IPS DF 6.9 (cell line): ENCODE results near the gene ITPR1.

Experiments used
- DNase-seq: peaks from one replicate; pipeline ENCODE4 v3.0.0-alpha.2; 2013; ENCODE audit warnings: low read depth, low spot score
- H3K27ac ChIP-seq: one replicate; pipeline ENCODE4 v1.5.1; 2013; ENCODE audit warnings: low read length, control low read depth
- H3K27me3 ChIP-seq: 2 replicates; pipeline ENCODE4 v1.6.1; 2013; ENCODE audit warnings: mild to moderate bottlenecking, low read length; ENCODE audit not compliant: control insufficient read depth, insufficient read depth
- H3K36me3 ChIP-seq: 2 replicates; pipeline ENCODE4 v1.6.1; 2013; ENCODE audit warnings: low read length; ENCODE audit not compliant: control insufficient read depth, insufficient read depth
- H3K4me1 ChIP-seq: 2 replicates; pipeline ENCODE4 v1.6.1; 2013; ENCODE audit warnings: low read length; ENCODE audit not compliant: control insufficient read depth, insufficient read depth
- H3K4me3 ChIP-seq: 2 replicates; pipeline ENCODE4 v1.5.1; 2013; ENCODE audit warnings: mild to moderate bottlenecking, low read length
- H3K9me3 ChIP-seq: 2 replicates; pipeline ENCODE4 v1.6.1; 2013; ENCODE audit warnings: low read length, inconsistent platforms; ENCODE audit not compliant: control insufficient read depth, insufficient read depth
- WGBS: extraction: QIAGEN DNeasy Blood & Tissue Kit; methylation state at CpG from one replicate; pipeline ENCODE4 v1.1.7; 2013; ENCODE audit warnings: mixed read lengths, missing lambda C conversion rate; ENCODE audit not compliant: insufficient read length, insufficient coverage; 5-methylcytosine and 5-hydroxymethylcytosine counted together

Gene ITPR1

DNA sequence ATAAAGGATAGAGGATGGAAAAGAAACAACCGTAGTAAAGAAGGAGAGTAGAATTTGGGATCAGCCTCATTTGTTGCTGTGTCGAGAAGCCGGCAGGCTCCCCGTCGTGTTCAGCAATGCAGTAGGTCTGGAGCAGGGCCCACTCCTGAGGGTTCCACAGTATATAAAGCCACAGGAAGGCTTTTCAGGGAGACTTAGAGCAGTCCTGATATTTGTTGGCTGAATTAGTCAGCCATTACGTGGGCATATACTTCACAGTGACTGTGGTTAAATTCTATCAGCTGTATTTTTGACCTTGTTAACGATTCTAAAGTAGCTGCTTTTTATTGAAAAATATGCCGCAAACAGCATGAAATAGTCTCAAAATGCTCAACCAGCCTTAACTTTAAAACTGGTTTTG is 149.5 kb downstream of the ITPR1 start:
- no peaks in the 10 kb centered on the region; the same call in 1 of the 2 replicates for H3K36me3 ChIP-seq
- H3K27ac ChIP-seq: no peak overlapping the region
- H3K4me1 ChIP-seq: no peaks in the 10 kb centered on the region
- WGBS: no CpG with 5 or more reads among the region's 8 CpGs
- no peaks in the 10 kb centered on the region for H3K9me3 ChIP-seq
- H3K27me3 ChIP-seq: no peaks in the 10 kb centered on the region
- H3K4me3 ChIP-seq: no peak overlapping the region
- DNase-seq: no peak

DNA sequence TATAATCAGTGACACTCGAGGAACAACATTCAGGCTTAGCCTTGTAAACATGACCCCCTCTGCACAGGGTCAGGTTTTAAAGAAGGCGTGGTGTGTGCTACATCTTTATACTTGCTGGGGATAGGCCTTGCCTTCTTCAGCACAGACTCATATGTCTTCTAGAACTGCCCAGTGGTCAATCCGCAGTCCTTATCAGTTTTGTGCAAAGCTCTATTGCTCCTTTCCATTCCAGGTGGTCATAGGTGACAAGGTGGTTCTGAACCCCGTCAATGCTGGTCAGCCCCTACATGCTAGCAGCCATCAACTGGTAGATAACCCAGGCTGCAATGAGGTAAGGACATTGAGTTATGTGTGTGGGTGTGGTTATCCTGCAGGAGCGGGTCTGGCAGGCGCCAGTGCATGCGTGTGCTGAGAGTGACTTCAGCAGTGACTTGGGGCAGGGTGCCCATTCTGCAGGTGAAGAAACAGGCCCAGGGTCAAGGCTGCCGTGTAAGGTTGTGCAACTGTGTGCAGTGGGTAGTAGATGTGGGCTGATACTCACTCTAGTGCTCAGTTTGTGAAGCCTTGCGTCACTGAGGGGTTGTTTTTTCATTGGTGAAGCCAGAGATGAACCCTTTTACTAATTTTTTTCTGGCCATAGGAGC is 150.9 kb downstream of the ITPR1 start:
- no peak for DNase-seq
- Histone ChIP-seq H3K4me3 (no peak overlapping the region), H3K27ac (no peak overlapping the region), H3K36me3 (no peaks in the 10 kb centered on the region; the same call in 1 of the 2 replicates), H3K9me3 (no peaks in the 10 kb centered on the region), H3K4me1 (no peaks in the 10 kb centered on the region), H3K27me3 (no peaks in the 10 kb centered on the region)
- WGBS: no CpG with 5 or more reads among the region's 9 CpGs

DNA sequence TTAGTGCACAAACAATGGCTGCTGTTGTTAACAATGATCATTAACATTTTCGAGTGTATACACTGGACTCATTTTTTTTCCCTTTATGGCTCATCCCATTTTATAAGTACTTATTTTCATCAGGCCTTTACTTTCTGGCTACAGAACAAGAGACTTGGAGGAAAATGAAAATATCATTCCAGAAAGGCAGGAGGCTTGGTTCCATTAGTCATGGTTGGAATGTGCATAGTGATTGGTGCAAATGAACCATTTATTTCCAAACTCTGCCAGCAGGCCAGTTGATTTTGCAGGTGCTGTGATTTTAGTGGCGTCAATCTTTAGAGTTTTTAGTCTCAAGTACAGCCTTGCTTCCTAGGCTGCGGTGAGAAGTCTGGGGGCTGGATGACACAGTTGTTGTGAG is 151.8 kb downstream of the ITPR1 start:
- no peak overlapping the region for H3K27ac ChIP-seq
- H3K27me3 ChIP-seq: no peaks in the 10 kb centered on the region
- DNase-seq: no peak
- H3K4me3 ChIP-seq: no peak overlapping the region
- no peaks in the 10 kb centered on the region; the same call in 1 of the 2 replicates for H3K36me3 ChIP-seq
- no peaks in the 10 kb centered on the region for H3K4me1 ChIP-seq
- H3K9me3 ChIP-seq: no peaks in the 10 kb centered on the region
- WGBS: no CpG with 5 or more reads among the region's 3 CpGs

DNA sequence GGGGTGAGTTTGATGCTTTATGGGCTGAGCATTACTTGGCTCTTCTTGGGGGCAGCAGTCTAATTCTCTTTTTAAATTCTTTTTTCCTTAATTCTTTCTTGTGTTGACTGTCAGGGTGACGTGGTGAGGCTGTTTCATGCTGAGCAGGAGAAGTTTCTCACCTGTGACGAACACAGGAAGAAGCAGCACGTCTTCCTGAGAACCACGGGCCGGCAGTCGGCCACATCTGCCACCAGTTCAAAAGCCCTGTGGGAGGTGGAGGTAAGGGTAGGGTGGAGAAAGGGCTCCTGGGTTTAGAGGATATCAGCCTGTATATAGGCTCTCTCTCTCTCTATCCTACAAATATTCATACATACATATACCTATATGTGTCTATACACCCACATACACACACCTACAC is 152.3 kb downstream of the ITPR1 start:
- WGBS: no CpG with 5 or more reads among the region's 6 CpGs
- H3K4me3 ChIP-seq: no peak overlapping the region
- no peaks in the 10 kb centered on the region for H3K27me3 ChIP-seq

DNA sequence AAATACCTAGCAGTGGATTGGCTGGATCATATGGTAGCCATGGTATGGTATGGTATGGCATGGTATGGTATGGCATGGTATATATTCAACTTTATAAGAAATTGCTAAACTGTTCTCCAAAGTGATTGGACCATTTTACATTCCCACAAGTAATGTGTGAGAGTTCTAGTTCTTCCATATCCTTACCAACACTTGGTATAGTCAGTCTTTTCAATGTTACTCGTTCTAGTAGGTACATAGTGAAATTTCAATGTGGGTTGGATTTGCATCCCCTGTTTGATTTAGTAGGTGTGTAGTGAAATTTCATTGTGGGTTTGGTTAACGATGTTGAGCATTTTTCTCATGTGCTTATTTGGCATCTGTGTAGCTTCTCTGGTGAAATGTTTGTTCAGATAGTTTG is 154.3 kb downstream of the ITPR1 start:
- H3K4me3 ChIP-seq: no peak overlapping the region
- no peaks in the 10 kb centered on the region for H3K27me3 ChIP-seq
- H3K4me1 ChIP-seq: no peaks in the 10 kb centered on the region
- WGBS: no CpG with 5 or more reads among the region's 2 CpGs
- H3K36me3 ChIP-seq: no peaks in the 10 kb centered on the region; the same call in 1 of the 2 replicates
- no peak overlapping the region for H3K27ac ChIP-seq
- no peak for DNase-seq
- no peaks in the 10 kb centered on the region for H3K9me3 ChIP-seq

More for the DNA sequence above, 152.3 kb downstream of the ITPR1 start:
- Histone ChIP-seq H3K4me1 (no peaks in the 10 kb centered on the region), H3K36me3 (no peaks in the 10 kb centered on the region; the same call in 1 of the 2 replicates), H3K27ac (no peak overlapping the region), H3K9me3 (no peaks in the 10 kb centered on the region)
- DNase-seq: no peak

DNA sequence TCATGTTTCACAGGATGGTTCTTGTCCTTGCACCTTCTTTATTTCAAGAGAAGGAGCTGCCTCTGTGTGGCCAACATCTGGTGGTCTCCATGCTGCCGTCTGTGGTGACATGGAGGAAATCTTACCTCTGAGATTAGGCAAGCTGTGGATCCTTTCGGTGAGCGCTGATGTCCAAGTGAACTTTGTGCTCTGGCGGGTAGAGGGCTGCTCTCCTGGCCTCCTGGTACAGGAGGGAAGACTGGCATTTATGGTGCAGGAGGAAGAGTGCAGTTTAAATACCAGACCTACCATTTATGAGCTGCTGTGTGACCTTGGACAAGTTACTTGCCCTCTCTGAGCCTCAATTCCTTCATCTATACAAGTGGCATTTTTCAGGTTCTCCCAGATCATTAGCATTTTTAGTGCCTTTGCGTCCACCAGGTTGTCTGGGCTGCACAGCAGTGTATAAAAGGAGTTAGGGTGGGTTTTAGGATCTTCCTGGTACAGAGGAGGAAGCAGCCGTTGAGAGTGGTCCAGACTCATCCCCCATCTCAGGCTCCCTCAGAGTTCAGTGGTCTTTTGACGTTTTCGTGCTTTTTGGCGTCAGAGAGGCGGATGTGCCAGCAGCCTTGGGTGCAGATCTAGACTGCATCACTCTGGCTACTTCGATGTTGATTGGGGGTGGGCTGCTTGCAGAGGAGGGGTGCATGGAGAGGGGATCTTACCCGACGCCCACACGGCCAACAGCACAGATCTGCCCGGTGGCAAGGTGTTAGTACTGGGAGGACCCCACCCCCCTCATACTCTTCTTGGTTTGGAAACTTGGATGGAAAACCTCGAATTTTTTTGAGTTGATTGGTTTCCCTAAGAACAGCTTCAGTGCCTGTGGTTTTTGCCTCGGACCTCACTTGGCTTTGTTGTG is 162.2 kb downstream of the ITPR1 start:
- H3K4me3 ChIP-seq: no peak overlapping the region
- no CpG with 5 or more reads among the region's 17 CpGs for WGBS
- no peaks in the 10 kb centered on the region for H3K36me3 ChIP-seq
- H3K4me1 ChIP-seq: no peaks in the 10 kb centered on the region
- no peaks in the 10 kb centered on the region for H3K27me3 ChIP-seq
- no peak for DNase-seq
- H3K27ac ChIP-seq: no peak overlapping the region
- no peaks in the 10 kb centered on the region for H3K9me3 ChIP-seq

DNA sequence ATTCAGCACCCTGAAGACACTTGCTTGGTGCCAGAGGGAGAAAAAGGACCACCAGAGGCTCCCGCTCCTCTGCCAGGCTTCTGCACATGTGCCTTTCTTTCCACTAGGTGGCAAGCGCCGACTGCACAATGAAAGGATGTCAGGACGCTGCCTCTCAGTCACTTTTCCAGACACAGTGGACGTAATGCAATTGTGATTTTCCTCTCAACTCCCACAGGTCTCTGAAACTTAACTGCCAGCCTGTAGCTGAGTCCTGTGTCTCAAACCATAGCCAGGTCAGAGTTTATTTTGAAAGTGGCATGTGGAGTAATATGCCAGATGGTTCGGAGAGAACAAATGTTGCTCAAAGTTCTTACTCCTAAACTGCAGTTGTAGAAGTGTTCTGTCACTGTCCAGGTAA is 162.9 kb downstream of the ITPR1 start:
- Histone ChIP-seq H3K9me3 (no peaks in the 10 kb centered on the region), H3K4me1 (no peaks in the 10 kb centered on the region), H3K4me3 (no peak overlapping the region), H3K36me3 (no peaks in the 10 kb centered on the region), H3K27me3 (no peaks in the 10 kb centered on the region), H3K27ac (no peak overlapping the region)
- no CpG with 5 or more reads among the region's 6 CpGs for WGBS
- peak; percentile 39 for DNase-seq

DNA sequence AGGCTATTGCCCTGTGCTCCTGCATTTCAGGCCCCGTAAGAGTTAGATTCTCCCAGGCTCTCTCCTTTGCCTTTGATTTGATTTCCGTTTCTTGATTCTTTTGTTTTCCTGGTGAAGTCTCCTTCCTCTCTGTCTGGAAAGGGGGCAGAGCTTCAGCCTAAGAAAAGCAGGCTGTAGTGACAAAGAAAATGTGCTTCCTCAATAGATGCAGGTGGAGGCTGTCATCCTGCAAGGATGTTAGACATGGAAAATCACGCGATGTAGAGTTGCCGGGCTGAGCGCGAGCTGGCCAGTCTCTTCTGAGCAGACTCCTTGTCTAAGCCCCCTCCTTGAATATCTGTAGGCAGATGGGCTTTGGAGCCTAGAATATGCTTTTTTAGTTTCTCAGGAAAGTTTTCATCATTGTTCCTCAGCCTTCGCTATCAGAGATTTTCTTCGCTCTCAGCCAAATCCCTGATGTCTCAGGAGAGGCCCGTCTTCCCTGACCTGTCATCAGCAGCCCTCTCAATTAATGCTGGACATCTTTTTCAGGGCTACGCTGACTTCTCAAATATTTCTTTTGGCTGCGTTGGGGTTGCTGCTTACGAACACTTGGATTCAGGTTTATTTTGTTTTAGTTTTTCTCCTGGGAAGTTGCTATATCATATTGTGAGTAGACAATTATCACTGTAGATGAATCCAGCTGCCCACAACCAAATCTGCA is 163.6 kb downstream of the ITPR1 start:
- Histone ChIP-seq H3K4me1 (no peaks in the 10 kb centered on the region), H3K36me3 (no peaks in the 10 kb centered on the region), H3K27me3 (no peaks in the 10 kb centered on the region), H3K27ac (no peak overlapping the region), H3K9me3 (no peaks in the 10 kb centered on the region), H3K4me3 (no peak overlapping the region)
- WGBS: no CpG with 5 or more reads among the region's 13 CpGs
- no peak for DNase-seq

DNA sequence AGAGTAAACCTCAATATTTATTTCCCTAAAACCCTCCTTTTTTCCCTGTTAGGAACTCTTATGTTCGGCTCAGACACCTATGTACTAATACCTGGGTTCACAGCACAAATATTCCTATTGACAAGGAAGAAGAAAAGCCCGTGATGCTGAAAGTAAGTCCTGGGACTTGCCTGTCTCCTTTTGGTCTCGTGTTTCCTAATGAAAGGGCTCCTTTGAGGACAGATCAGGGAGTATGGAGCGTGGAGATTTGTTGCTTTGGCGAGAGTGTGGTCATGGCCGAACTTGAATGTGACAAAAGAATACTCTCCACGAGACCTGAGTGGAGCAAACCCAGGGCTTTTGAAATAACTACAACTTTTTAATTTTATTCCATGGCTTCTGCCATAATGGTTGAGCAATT is 167.8 kb downstream of the ITPR1 start:
- H3K36me3 ChIP-seq: no peaks in the 10 kb centered on the region
- DNase-seq: no peak
- no CpG with 5 or more reads among the region's 7 CpGs for WGBS

DNA sequence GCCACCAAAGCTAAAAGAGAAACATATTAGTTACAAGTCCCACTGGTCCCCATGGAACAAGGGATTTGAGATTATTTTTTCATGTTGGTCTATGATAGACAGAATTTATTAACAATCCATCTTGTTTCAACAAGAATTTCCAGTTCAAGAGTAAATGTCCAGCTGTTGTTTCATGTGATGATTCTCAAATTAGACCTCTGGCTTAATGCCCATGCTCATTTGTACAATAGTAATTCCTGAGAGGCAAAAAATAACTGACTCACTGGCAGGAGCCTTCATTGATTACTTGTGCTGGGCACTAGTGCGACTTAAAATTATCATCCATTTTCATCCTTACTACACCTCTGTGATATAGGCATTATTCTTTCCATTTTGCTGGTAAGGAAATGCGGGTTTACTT is 171.3 kb downstream of the ITPR1 start:
- WGBS: no CpG with 5 or more reads among the region's 2 CpGs
- H3K4me3 ChIP-seq: no peak overlapping the region
- no peaks in the 10 kb centered on the region for H3K4me1 ChIP-seq
- no peak overlapping the region for H3K27ac ChIP-seq
- H3K36me3 ChIP-seq: no peaks in the 10 kb centered on the region
- H3K9me3 ChIP-seq: no peaks in the 10 kb centered on the region
- H3K27me3 ChIP-seq: no peaks in the 10 kb centered on the region
- DNase-seq: no peak

More for the DNA sequence above, 167.8 kb downstream of the ITPR1 start:
- Histone ChIP-seq H3K27ac (no peak overlapping the region), H3K9me3 (no peaks in the 10 kb centered on the region), H3K4me1 (no peaks in the 10 kb centered on the region), H3K4me3 (no peak overlapping the region), H3K27me3 (no peaks in the 10 kb centered on the region)
